ENCODE data around the gene TCF19.

Gene TCF19

GRCh38 chr6:31129130-31129529 lies 29.3 kb upstream of the TCF19 start:
- no peak for DNase-seq

- no peak for DNase-seq
Observed at GRCh38 chr6:31130751-31131150, 27.6 kb upstream of the TCF19 start.

GRCh38 chr6:31131595-31131994 lies 26.8 kb upstream of the TCF19 start:
- no peak for DNase-seq

- DNase-seq = no peak
Observed at GRCh38 chr6:31132806-31133205, 25.6 kb upstream of the TCF19 start.

- DNase-seq = no peak
Observed at GRCh38 chr6:31135710-31136109, 22.7 kb upstream of the TCF19 start.

- DNase-seq = no peak
Observed at GRCh38 chr6:31138982-31139381, 19.4 kb upstream of the TCF19 start, which contains the start of gene PSORS1C2. Gene PSORS1C2, minus strand, starts transcription at chr6:31139066. Its CDS starts 40 bp downstream, at chr6:31139026.

GRCh38 chr6:31139599-31139998 lies 18.8 kb upstream of the TCF19 start:
- DNase-seq = no peak

GRCh38 chr6:31140643-31141042 lies 17.7 kb upstream of the TCF19 start:
- DNase-seq = no peak

- DNase-seq = no peak
Observed at GRCh38 chr6:31142361-31142761, 16.0 kb upstream of the TCF19 start.

- DNase-seq = no peak
Observed at GRCh38 chr6:31143148-31143547, 15.2 kb upstream of the TCF19 start.

- no peak for DNase-seq
Observed at GRCh38 chr6:31144296-31144969, 14.0 kb upstream of the TCF19 start.

GRCh38 chr6:31144970-31145340 lies 13.4 kb upstream of the TCF19 start:
- no peak for DNase-seq

- DNase-seq = no peak
Observed at GRCh38 chr6:31145386-31145785, 13.0 kb upstream of the TCF19 start.

GRCh38 chr6:31149827-31150447 lies 8.5 kb upstream of the TCF19 start:
- DNase-seq = no peak

GRCh38 chr6:31152781-31153180 lies 5.6 kb upstream of the TCF19 start:
- DNase-seq = no peak

- no peak for DNase-seq
Observed at GRCh38 chr6:31154436-31154835, 4.0 kb upstream of the TCF19 start.

GRCh38 chr6:31156641-31157040 lies 1.7 kb upstream of the TCF19 start:
- DNase-seq = no peak

- DNase-seq = no peak
Observed at GRCh38 chr6:31157513-31158139, 763 bp upstream of the TCF19 start, which contains the start of gene CCHCR1. Gene CCHCR1, minus strand, starts transcription at chr6:31157802. Its CDS starts 202 bp downstream, at chr6:31157600.

- peak in 4 of 6 experiments; percentile 14 to 56 (median 24) for DNase-seq
Observed at GRCh38 chr6:31158863-31159855, 770 bp downstream of the TCF19 start.

- DNase-seq = no peak
Observed at GRCh38 chr6:31161216-31162126, 3.1 kb downstream of the TCF19 start.

- no peak for DNase-seq
Observed at GRCh38 chr6:31162463-31163165, 4.2 kb downstream of the TCF19 start.

Measured in stimulated activated naive CD4-positive, alpha-beta T cell (primary cell).